Trophoblast cell (in vitro differentiated cells and primary cell): ENCODE data around the gene CXCL12.

Experiments used
- DNase-seq, 2 donors: peaks; one replicate each; pipeline ENCODE4 v3.0.0-alpha.2; 2016
- H2AFZ ChIP-seq: 2 replicates; pipeline ENCODE4 v1.6.1; 2013; ENCODE audit warnings: low read length, moderate library complexity, mild to moderate bottlenecking; ENCODE audit not compliant: insufficient read depth, poor library complexity
- H2AK5ac ChIP-seq: 2 replicates; pipeline ENCODE4 v1.6.1; 2013; ENCODE audit warnings: mild to moderate bottlenecking, low read length
- H2BK120ac ChIP-seq: 2 replicates; pipeline ENCODE4 v1.6.1; 2013; ENCODE audit warnings: low read length, mild to moderate bottlenecking, moderate library complexity; ENCODE audit not compliant: insufficient read depth, poor library complexity
- H2BK12ac ChIP-seq: 2 replicates; pipeline ENCODE4 v1.6.1; 2013; ENCODE audit warnings: mild to moderate bottlenecking, low read length, moderate library complexity
- H2BK5ac ChIP-seq: 2 replicates; pipeline ENCODE4 v1.6.1; 2013; ENCODE audit warnings: low read length, low read depth, moderate library complexity, mild to moderate bottlenecking; ENCODE audit not compliant: poor library complexity
- H3K14ac ChIP-seq: 2 replicates; pipeline ENCODE4 v1.6.1; 2013; ENCODE audit warnings: mild to moderate bottlenecking, low read length
- H3K18ac ChIP-seq: 2 replicates; pipeline ENCODE4 v1.6.1; 2013; ENCODE audit warnings: mild to moderate bottlenecking, low read length
- H3K23ac ChIP-seq: 2 replicates; pipeline ENCODE4 v1.6.1; 2013; ENCODE audit warnings: low read length
- H3K27ac ChIP-seq: 2 replicates; pipeline ENCODE4 v1.5.1; 2013; ENCODE audit warnings: low read depth, mild to moderate bottlenecking, inconsistent platforms, low read length, moderate library complexity
- H3K27me3 ChIP-seq: 2 replicates; pipeline ENCODE4 v1.6.1; 2013; ENCODE audit warnings: inconsistent platforms, mild to moderate bottlenecking, low read length, moderate library complexity; ENCODE audit not compliant: insufficient read depth
- H3K36me3 ChIP-seq, 2 experiments: 1 replicate in 1 of 2; 2 replicates in 1 of 2; pipeline ENCODE4 v1.6.1; 2013; ENCODE audit warnings: low read length in 2 of 2, mild to moderate bottlenecking in 2 of 2, moderate library complexity in 1 of 2; ENCODE audit not compliant: insufficient read depth in 2 of 2, control insufficient read depth in 1 of 2
- H3K4ac ChIP-seq: 2 replicates; pipeline ENCODE4 v1.6.1; 2013; ENCODE audit warnings: low read depth, mild to moderate bottlenecking, low read length, moderate library complexity
- H3K4me1 ChIP-seq, 2 experiments: 1 replicate in 1 of 2; 2 replicates in 1 of 2; pipeline ENCODE4 v1.6.1; 2013; ENCODE audit warnings: low read length in 2 of 2, mild to moderate bottlenecking in 2 of 2, moderate library complexity in 1 of 2; ENCODE audit not compliant: insufficient read depth in 2 of 2, control insufficient read depth in 1 of 2
- H3K4me2 ChIP-seq: 2 replicates; pipeline ENCODE4 v1.6.1; 2013; ENCODE audit warnings: inconsistent platforms, mild to moderate bottlenecking, low read length, moderate library complexity
- H3K4me3 ChIP-seq: 2 replicates; pipeline ENCODE4 v1.5.1; 2013; ENCODE audit warnings: mild to moderate bottlenecking, low read depth, low read length, inconsistent platforms
- H3K79me1 ChIP-seq: one replicate; pipeline ENCODE4 v1.6.1; 2013; ENCODE audit warnings: low read length
- H3K79me2 ChIP-seq: 2 replicates; pipeline ENCODE4 v1.6.1; 2013; ENCODE audit warnings: low read length, mild to moderate bottlenecking; ENCODE audit not compliant: control insufficient read depth, insufficient read depth, poor library complexity
- H3K9ac ChIP-seq: 2 replicates; pipeline ENCODE4 v1.6.1; 2013; ENCODE audit warnings: mild to moderate bottlenecking, low read length
- H3K9me3 ChIP-seq: 2 replicates; pipeline ENCODE4 v1.6.1; 2013; ENCODE audit warnings: low read depth, mild to moderate bottlenecking, control low read depth, inconsistent platforms, low read length; ENCODE audit not compliant: insufficient read depth
- H4K12ac ChIP-seq: 2 replicates; pipeline ENCODE4 v1.6.1; 2013; ENCODE audit warnings: low read depth, mild to moderate bottlenecking, low read length, moderate library complexity
- H4K8ac ChIP-seq: 2 replicates; pipeline ENCODE4 v1.6.1; 2013; ENCODE audit warnings: low read depth, mild to moderate bottlenecking, low read length, moderate library complexity
- H4K91ac ChIP-seq: one replicate; pipeline ENCODE4 v1.6.1; 2013; ENCODE audit warnings: low read depth, mild to moderate bottlenecking, low read length, moderate library complexity
- WGBS: extraction: QIAGEN DNeasy Blood & Tissue Kit; methylation state at CpG from one replicate; pipeline ENCODE4 v1.1.7; 2013; ENCODE audit warnings: missing lambda C conversion rate; ENCODE audit not compliant: insufficient read length, insufficient coverage; ENCODE audit errors: extremely low coverage; 5-methylcytosine and 5-hydroxymethylcytosine counted together

The CXCL12 gene

GRCh38 chr10:44390585-44391072, 5.7 kb upstream of the CXCL12 start:
- Histone ChIP-seq H4K91ac (no peak overlapping the region), H3K4ac (no peak overlapping the region), H3K4me2 (no peak overlapping the region), H3K9me3 (peaks cover 2% of the 10 kb centered on the region), H4K12ac (no peak overlapping the region), H3K18ac (no peak overlapping the region), H2BK12ac (no peak overlapping the region), H2BK120ac (no peak overlapping the region), H3K27ac (no peak overlapping the region), H3K23ac (no peak overlapping the region), H4K8ac (no peak overlapping the region), H3K14ac (no peak overlapping the region), H3K4me1 (peaks cover 9 to 14% of the 10 kb centered on the region in 2 experiments), H3K27me3 (peaks cover 4% of the 10 kb centered on the region), H2AFZ (no peak overlapping the region), H3K4me3 (no peak overlapping the region), H3K36me3 (no peaks in the 10 kb centered on the region), H2BK5ac (no peak overlapping the region), H3K79me2 (no peaks in the 10 kb centered on the region), H2AK5ac (no peak overlapping the region), H3K79me1 (no peaks in the 10 kb centered on the region), H3K9ac (no peak overlapping the region)
- no peak for DNase-seq
- WGBS, result no CpG with 5 or more reads among the region's 3 CpGs

DNA sequence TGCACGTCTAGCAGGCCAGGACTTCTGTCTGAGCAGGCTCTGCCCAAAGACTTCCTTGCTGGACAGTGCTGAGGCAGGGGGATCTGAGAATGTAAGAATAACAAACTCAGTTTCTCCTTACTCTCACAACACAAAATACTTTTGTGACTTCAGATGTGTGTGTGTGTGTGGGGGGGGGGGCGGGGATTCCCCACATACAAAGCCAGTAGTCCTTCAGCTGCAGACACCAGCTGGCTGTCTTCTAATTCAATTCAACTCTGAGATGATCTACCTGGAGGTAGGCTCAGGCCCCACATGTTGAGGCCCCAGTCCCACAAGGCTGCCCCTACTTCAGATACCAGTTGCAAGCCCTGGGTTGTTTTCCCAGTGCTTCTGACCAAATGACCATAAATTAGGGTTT, 4.7 kb upstream of the CXCL12 start:
- DNase-seq, result no peak
- Histone ChIP-seq H3K27ac (no peak overlapping the region), H3K79me1 (no peaks in the 10 kb centered on the region), H4K8ac (no peak overlapping the region), H2BK120ac (no peak overlapping the region), H2AK5ac (no peak overlapping the region), H2BK12ac (no peak overlapping the region), H3K4me2 (no peak overlapping the region), H3K79me2 (peaks cover 2% of the 10 kb centered on the region), H3K23ac (no peak overlapping the region), H2BK5ac (no peak overlapping the region), H3K18ac (no peak overlapping the region), H3K9ac (no peak overlapping the region), H3K27me3 (peaks cover 12% of the 10 kb centered on the region), H4K91ac (no peak overlapping the region), H2AFZ (no peak overlapping the region), H3K4ac (no peak overlapping the region), H3K9me3 (peaks cover 2% of the 10 kb centered on the region), H3K14ac (no peak overlapping the region), H3K36me3 (no peaks in the 10 kb centered on the region), H4K12ac (no peak overlapping the region), H3K4me1 (peaks cover 6 to 12% of the 10 kb centered on the region in 2 experiments), H3K4me3 (no peak overlapping the region)
- WGBS, result no CpG with 5 or more reads among the region's 2 CpGs

GRCh38 chr10:44389150-44389549, 4.3 kb upstream of the CXCL12 start:
- no peak overlapping the region for H2BK12ac ChIP-seq
- H4K8ac ChIP-seq, result no peak overlapping the region
- no peak overlapping the region for H2BK120ac ChIP-seq
- H4K12ac ChIP-seq, result no peak overlapping the region
- H3K23ac ChIP-seq, result no peak overlapping the region
- no peaks in the 10 kb centered on the region for H3K36me3 ChIP-seq
- peaks cover 3% of the 10 kb centered on the region for H3K9me3 ChIP-seq
- H3K4me3 ChIP-seq, result no peak overlapping the region
- H3K18ac ChIP-seq, result no peak overlapping the region
- WGBS, result no CpG with 5 or more reads among the region's 4 CpGs
- no peak overlapping the region for H3K4ac ChIP-seq
- no peak overlapping the region for H2BK5ac ChIP-seq
- H2AFZ ChIP-seq, result no peak overlapping the region
- H3K79me2 ChIP-seq, result peaks cover 2% of the 10 kb centered on the region
- H3K9ac ChIP-seq, result no peak overlapping the region
- DNase-seq, result no peak
- peaks cover 11 to 16% of the 10 kb centered on the region in 2 experiments for H3K4me1 ChIP-seq
- no peak overlapping the region for H3K4me2 ChIP-seq
- no peak overlapping the region for H2AK5ac ChIP-seq
- no peak overlapping the region for H3K14ac ChIP-seq
- H3K27ac ChIP-seq, result no peak overlapping the region
- H3K79me1 ChIP-seq, result no peaks in the 10 kb centered on the region
- no peak overlapping the region for H4K91ac ChIP-seq
- peaks cover 16% of the 10 kb centered on the region for H3K27me3 ChIP-seq

DNA sequence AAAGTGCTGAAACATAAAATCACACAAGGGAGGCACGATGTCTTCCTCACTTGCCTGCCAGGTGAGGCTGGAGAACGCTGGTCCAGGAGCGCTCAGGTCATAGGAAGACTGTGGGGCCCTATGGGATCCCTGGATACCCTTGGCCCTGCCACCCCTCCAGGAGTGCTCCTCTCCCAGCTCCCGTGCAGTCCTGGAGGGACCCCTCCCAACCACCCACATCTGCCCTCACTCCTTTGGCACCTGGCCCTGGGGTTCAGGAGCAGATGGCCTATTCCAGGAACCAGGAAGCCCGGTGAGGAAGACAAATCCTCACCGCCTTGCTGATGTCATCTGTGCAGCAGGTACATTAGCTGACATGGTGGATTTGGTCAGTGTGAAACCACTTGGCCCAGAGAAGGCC, 3.7 kb upstream of the CXCL12 start:
- Histone ChIP-seq H3K27ac (no peak overlapping the region), H3K9ac (no peak overlapping the region), H2BK120ac (no peak overlapping the region), H3K4me2 (no peak overlapping the region), H2AFZ (no peak overlapping the region), H3K23ac (no peak overlapping the region), H3K4ac (no peak overlapping the region), H4K12ac (no peak overlapping the region), H2BK5ac (no peak overlapping the region), H3K14ac (no peak overlapping the region), H3K4me3 (no peak overlapping the region), H3K9me3 (peaks cover 6% of the 10 kb centered on the region), H3K79me1 (no peaks in the 10 kb centered on the region), H3K79me2 (peaks cover 2% of the 10 kb centered on the region), H3K4me1 (peaks cover 12 to 18% of the 10 kb centered on the region in 2 experiments), H3K18ac (no peak overlapping the region), H4K91ac (no peak overlapping the region), H2AK5ac (no peak overlapping the region), H2BK12ac (no peak overlapping the region), H4K8ac (no peak overlapping the region), H3K36me3 (no peaks in the 10 kb centered on the region), H3K27me3 (peaks cover 22% of the 10 kb centered on the region)
- DNase-seq, result no peak
- no CpG with 5 or more reads among the region's 6 CpGs for WGBS
